Thoracic aorta (tissue), 2 donors: ENCODE data around the gene FLRT2. TPM values are rescaled to one million over a fixed set of nuclear protein-coding genes. Genes with fewer than 3 reads are reported as not detected.

Experiments used
- ATAC-seq: fragments of 150-250 bp; one replicate; pipeline ENCODE4 v1.8.0; 2017; ENCODE audit warnings: low read depth; ENCODE audit not compliant: insufficient number of reproducible peaks, low FRiP score
- DNase-seq: peaks from one replicate; pipeline ENCODE4 v3.0.0-alpha.2; 2020; ENCODE audit warnings: low spot score
- H3K27ac ChIP-seq, 2 donors: fragments of 200-600 bp; sonication (generic); 1 replicate in 1 of 2; 2 replicates in 1 of 2; pipeline ENCODE4 v1.5.1; 2016; ENCODE audit warnings: mild to moderate bottlenecking in 2 of 2, moderate library complexity in 2 of 2
- H3K27me3 ChIP-seq: fragments of 200-600 bp; sonication (generic); replicated peaks from 2 replicates; pipeline ENCODE4 v1.6.0; 2016; ENCODE audit warnings: mild to moderate bottlenecking; ENCODE audit not compliant: insufficient read depth
- H3K36me3 ChIP-seq: fragments of 200-600 bp; sonication (generic); one replicate; pipeline ENCODE4 v1.5.1; 2016
- H3K4me1 ChIP-seq, 2 donors: fragments of 200-600 bp; sonication (generic); 1 replicate in 1 of 2; 2 replicates in 1 of 2; pipeline versions ENCODE4 v1.5.1 to v1.6.0; 2016; ENCODE audit warnings: low read depth in 2 of 2, mild to moderate bottlenecking in 1 of 2; ENCODE audit not compliant: control insufficient read depth in 1 of 2
- H3K4me3 ChIP-seq: fragments of 200-600 bp; sonication (generic); 2 replicates; pipeline ENCODE4 v1.5.1; 2016; ENCODE audit warnings: mild to moderate bottlenecking
- H3K9me3 ChIP-seq: fragments of 200-600 bp; sonication (generic); 2 replicates; pipeline ENCODE4 v1.5.1; 2016
- CTCF ChIP-seq: fragments of 200-600 bp; sonication (generic); IDR thresholded peaks from one replicate; pipeline ENCODE4 v1.5.1; 2019; ENCODE audit warnings: antibody characterized with exemption
- total RNA-seq, 2 donors: library from RNA; depleted of rRNA; stranded (reverse); fragments of >200 nt; gene quantifications; one replicate each; pipeline versions ENCODE4 v1.1.0 to v1.2.3, GENCODE V29; 2016

The FLRT2 gene
- total RNA-seq, 2 donors from 2014 or later: 20.1 to 45.4 TPM

- ATAC-seq: no peak
- H3K4me1 ChIP-seq: no peaks in the 10 kb centered on the region
- H3K36me3 ChIP-seq: no peaks in the 10 kb centered on the region
- no peaks in the 10 kb centered on the region for H3K9me3 ChIP-seq
- H3K27ac ChIP-seq: no peak overlapping the region
- TF ChIP-seq CTCF: no peak
- no peak for DNase-seq
- H3K27me3 ChIP-seq: no peaks in the 10 kb centered on the region
- H3K4me3 ChIP-seq: no peak overlapping the region
Measured at GRCh38 chr14:85653029-85653428, 123.1 kb downstream of the FLRT2 start.

GRCh38 chr14:85660243-85660922, 130.4 kb downstream of the FLRT2 start:
- Histone ChIP-seq H3K36me3 (no peaks in the 10 kb centered on the region), H3K27me3 (no peaks in the 10 kb centered on the region), H3K27ac (no peak overlapping the region), H3K9me3 (no peaks in the 10 kb centered on the region), H3K4me1 (no peaks in the 10 kb centered on the region), H3K4me3 (no peak overlapping the region)
- DNase-seq (no peak), ATAC-seq (no peak)
- TF ChIP-seq CTCF: no peak

DNA sequence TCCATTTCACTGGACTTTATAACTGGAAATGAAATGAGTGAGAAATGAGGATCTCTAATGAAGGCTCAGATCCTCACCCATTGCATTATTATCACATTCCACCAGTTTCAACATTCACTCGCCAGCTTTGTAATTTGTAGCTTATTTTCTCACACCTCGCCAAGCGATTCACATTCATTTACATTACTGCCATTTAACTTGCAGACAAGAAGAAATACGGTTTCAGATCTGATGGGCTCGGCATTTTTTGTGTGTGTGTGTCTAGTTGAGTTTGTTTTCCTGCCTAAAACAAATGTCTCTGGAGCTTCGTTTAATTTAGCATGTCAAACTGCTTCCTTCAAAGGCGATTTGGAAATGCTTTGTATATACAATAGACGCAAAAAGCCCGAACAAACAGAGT, 132.2 kb downstream of the FLRT2 start:
- ATAC-seq (no peak), DNase-seq (no peak)
- no peaks in the 10 kb centered on the region for H3K4me1 ChIP-seq
- TF ChIP-seq CTCF: no peak
- H3K27ac ChIP-seq: no peak overlapping the region
- no peaks in the 10 kb centered on the region for H3K36me3 ChIP-seq
- H3K27me3 ChIP-seq: no peaks in the 10 kb centered on the region
- no peaks in the 10 kb centered on the region for H3K9me3 ChIP-seq
- no peak overlapping the region for H3K4me3 ChIP-seq

DNA sequence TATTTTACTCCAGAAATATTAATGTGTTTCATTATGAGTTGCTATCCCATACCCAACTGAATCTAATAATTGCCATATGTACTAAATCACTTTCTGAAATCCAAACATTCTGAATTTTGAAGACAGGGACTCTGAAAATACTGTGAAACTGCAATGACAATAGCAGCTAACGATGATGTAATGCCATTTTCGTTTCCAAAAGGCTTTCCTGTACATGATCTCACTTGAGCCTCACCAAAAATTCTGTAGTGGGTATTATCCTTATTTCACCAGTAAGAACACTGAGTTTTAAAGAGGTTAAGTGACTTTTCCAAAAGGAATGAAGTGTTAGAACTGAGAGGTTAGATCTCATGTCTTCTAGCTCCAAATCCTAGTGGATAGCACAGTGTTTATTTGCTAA, 133.3 kb downstream of the FLRT2 start:
- Histone ChIP-seq H3K27me3 (no peaks in the 10 kb centered on the region), H3K4me1 (no peaks in the 10 kb centered on the region), H3K9me3 (no peaks in the 10 kb centered on the region), H3K4me3 (no peak overlapping the region), H3K36me3 (no peaks in the 10 kb centered on the region), H3K27ac (no peak overlapping the region)
- ATAC-seq (no peak), DNase-seq (no peak)
- TF ChIP-seq CTCF: no peak

- Histone ChIP-seq H3K4me1 (no peaks in the 10 kb centered on the region), H3K9me3 (no peaks in the 10 kb centered on the region), H3K4me3 (no peak overlapping the region), H3K27me3 (no peaks in the 10 kb centered on the region), H3K36me3 (no peaks in the 10 kb centered on the region), H3K27ac (no peak overlapping the region)
- no peak for DNase-seq
- no peak for TF ChIP-seq CTCF
- no peak for ATAC-seq
Measured at GRCh38 chr14:85663667-85664066, 133.7 kb downstream of the FLRT2 start.
